ENCODE measurements around the gene SPATA2L.

The SPATA2L gene

DNA sequence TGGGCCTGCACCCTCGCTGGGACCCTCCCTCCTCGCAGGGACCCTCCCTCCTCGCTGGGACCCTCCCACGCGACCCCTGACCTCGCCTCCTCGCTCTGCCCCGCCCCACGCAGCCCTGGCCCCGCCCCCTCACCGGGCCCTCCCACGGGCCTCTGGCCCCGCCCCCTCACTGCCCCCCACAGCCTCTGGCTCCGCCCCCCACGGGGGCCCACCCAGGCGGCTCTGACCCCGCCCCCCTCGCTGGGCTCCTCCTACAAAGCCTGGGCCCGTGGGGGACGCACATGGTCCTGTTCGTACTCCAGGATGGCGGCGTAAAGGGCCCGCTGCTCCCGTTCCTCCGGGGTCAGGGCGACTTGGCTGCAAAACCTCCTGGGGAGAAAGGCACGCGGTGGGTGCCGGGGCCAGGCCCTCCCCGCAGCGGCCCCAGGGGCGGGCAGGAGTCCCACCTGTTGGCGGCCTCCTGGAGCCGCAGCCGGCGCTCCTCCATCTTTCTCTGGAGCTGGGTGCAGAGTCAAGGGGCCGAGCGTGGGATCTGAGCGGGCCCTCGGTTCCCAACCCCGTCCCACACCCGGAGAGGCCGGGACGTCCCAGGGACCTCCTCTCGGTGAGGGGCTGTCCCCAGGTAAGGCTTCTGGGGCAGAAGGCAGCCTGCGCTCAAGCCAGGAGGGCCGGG is 10.2 kb upstream of the SPATA2L start:
- TF ChIP-seq POLR2A (IDR thresholded peaks at IDR 0.05; ENCODE audit: extremely low read depth, insufficient read length) (peak; percentile 85), MAX (IDR thresholded peaks at IDR 0.05; ENCODE audit: low read depth, low read length) (peak; percentile 95), CTCF (IDR thresholded peaks at IDR 0.05; ENCODE audit: low read depth, low read length) (no peak), MYC (IDR thresholded peaks at IDR 0.05; ENCODE audit: low read depth, low read length) (peak; percentile 96)
- peak overlapping the region; percentile 73 for H3K4me3 ChIP-seq (ENCODE audit: low read depth, low read length)
- peak; percentile 79 for DNase-seq (ENCODE audit: low read depth)

DNA sequence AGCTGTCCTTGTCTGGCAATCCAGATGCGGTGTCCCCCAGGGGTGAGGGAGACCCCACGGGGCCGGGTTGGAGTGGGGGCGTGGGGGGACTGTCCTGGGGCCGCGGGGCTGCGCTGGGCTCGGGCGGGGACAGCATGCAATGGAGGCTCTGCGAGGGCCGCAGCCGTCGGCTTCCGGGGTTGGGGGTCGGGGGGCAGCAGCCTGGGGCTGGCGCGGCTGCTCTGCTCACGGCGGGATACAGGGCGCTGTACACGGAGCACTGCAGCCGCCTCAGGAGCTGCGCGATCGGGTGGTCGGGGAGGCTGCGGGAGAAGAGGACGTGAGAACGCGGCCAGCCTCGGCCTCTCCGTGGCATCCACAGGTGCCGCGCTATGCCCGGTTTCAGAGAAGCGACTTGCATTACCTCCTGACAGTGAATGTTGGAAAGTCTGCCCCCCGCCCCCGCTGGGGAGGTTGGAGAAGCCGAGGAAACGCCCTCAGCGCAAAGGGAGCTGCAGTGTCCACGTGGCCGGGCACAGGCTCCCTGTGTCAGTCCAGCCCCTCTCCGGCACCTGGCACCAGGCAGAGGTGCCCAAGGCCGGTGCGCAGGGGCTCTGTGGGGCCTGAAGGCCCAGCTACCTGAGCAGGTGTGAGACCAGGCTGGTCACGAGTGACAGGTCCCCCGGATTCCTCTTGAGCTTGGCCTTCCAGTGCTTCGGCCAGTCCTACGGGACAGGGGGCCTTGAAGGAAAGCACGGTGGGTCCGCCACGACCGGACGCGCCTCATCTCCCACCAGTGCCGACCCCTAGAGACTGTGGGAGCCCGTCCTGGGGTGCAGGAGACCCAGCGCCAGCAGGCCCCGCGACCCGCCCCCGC is 9.4 kb upstream of the SPATA2L start:
- no peak for DNase-seq (ENCODE audit: low read depth)
- TF ChIP-seq CTCF (IDR thresholded peaks at IDR 0.05; ENCODE audit: low read depth, low read length) (no peak), POLR2A (IDR thresholded peaks at IDR 0.05; ENCODE audit: extremely low read depth, insufficient read length) (no peak), MAX (IDR thresholded peaks at IDR 0.05; ENCODE audit: low read depth, low read length) (no peak), MYC (IDR thresholded peaks at IDR 0.05; ENCODE audit: low read depth, low read length) (no peak)
- no peak overlapping the region for H3K4me3 ChIP-seq (ENCODE audit: low read depth, low read length)

DNA sequence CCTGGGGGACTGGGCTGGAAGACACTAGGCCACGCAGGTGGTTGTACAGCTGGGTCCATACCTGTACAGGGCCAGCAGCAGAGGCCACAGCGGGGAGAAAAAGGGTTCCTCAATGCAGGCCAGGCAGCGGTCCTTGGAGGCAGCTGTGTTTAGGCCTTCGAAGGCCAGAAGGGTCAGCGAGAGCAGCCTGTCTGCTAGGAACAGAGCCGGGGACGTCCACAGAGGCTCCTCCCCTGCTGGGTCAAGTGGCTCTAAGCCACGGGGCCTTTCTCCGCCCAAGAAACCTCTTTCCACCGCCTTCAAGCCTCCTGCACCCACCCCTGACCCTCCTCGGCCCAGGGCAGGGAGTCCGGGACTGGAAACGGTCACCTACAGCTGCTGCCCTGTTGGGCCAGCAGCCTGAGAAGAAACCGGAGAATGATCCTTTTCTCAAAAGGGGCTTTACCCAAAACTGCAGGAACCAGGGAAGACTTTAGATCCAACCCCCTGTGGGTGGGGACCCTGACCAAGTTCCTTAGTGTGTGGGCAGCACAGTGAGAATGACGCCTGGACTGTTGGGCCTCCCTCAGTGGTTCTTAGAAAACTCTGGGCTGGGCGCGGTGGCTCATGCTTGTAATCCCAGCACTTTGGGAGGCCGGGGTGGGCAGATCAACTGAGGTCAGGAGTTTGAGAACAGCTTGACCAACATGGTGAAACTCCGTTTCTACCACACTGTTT is 8.4 kb upstream of the SPATA2L start:
- TF ChIP-seq POLR2A (IDR thresholded peaks at IDR 0.05; ENCODE audit: extremely low read depth, insufficient read length) (no peak), MAX (IDR thresholded peaks at IDR 0.05; ENCODE audit: low read depth, low read length) (no peak), CTCF (IDR thresholded peaks at IDR 0.05; ENCODE audit: low read depth, low read length) (no peak), MYC (IDR thresholded peaks at IDR 0.05; ENCODE audit: low read depth, low read length) (no peak)
- no peak for DNase-seq (ENCODE audit: low read depth)
- H3K4me3 ChIP-seq (ENCODE audit: low read depth, low read length) = no peak overlapping the region

GRCh38 chr16:89709166-89709565 is 7.7 kb upstream of the SPATA2L start:
- DNase-seq (ENCODE audit: low read depth) = no peak
- H3K4me3 ChIP-seq (ENCODE audit: low read depth, low read length) = no peak overlapping the region
- TF ChIP-seq POLR2A (IDR thresholded peaks at IDR 0.05; ENCODE audit: extremely low read depth, insufficient read length) (no peak), MYC (IDR thresholded peaks at IDR 0.05; ENCODE audit: low read depth, low read length) (no peak), CTCF (IDR thresholded peaks at IDR 0.05; ENCODE audit: low read depth, low read length) (no peak), MAX (IDR thresholded peaks at IDR 0.05; ENCODE audit: low read depth, low read length) (no peak)

DNA sequence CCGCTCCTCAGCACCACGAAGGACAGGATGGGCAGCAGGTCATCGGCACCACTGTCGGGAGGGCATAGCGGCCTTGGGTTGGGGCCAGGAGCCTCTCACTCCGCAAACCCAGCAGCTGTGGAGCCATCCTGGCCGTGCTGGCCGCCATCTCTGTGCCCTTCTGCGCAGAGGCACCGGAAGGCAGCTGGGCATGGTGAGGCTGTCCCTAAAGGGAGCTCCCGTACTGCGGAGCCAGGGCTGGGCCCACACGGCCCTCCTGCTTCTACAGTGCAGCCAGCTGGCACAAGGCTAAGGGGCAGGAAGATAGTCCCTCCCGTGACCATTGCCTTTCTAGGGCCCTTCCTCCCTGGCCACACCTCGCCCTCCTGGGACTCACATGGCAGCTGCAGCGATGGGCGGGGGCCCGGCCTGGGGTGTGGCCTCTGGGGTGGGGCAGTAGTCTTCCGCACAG is 7.0 kb upstream of the SPATA2L start:
- DNase-seq (ENCODE audit: low read depth) = no peak
- H3K4me3 ChIP-seq (ENCODE audit: low read depth, low read length) = no peak overlapping the region
- TF ChIP-seq POLR2A (IDR thresholded peaks at IDR 0.05; ENCODE audit: extremely low read depth, insufficient read length) = no peak
- TF ChIP-seq CTCF (IDR thresholded peaks at IDR 0.05; ENCODE audit: low read depth, low read length) = no peak
- no peak for TF ChIP-seq MYC (IDR thresholded peaks at IDR 0.05; ENCODE audit: low read depth, low read length)
- TF ChIP-seq MAX (IDR thresholded peaks at IDR 0.05; ENCODE audit: low read depth, low read length) = no peak

All from NB4 (cell line).